Measurements from ENCODE around the gene TIMP1. TPM values are rescaled to one million over a fixed set of nuclear protein-coding genes. Genes with fewer than 3 reads are reported as not detected.

The TIMP1 gene
- polyA plus RNA-seq, 4 donors = 68.5 to 119 (median 75.9) TPM

- no peak for DNase-seq (ENCODE audit: low read depth in 4 of 4, low spot score in 2 of 4)
These were observed 50.4 kb downstream of the TIMP1 start for GRCh38 chrX:47632666-47633065.

GRCh38 chrX:47633689-47634590 lies 51.7 kb downstream of the TIMP1 start:
- DNase-seq (ENCODE audit: low read depth in 4 of 4, low spot score in 2 of 4) = no peak

GRCh38 chrX:47634871-47635575 lies 52.8 kb downstream of the TIMP1 start:
- no peak for DNase-seq (ENCODE audit: low read depth in 4 of 4, low spot score in 2 of 4)

Other genes with a start within 250 kb of the TIMP1 start
- gene ZNF157, start 211.9 kb upstream of the TIMP1 start, polyA plus RNA-seq (ENCODE audit: insufficient read length in 4 of 4) = 1 to 10 TPM in 2 of 4 donors, under 1 TPM in 2; 0.67 to 1.2 (median 0.92) TPM
- gene ZNF41, start 99.2 kb upstream of the TIMP1 start, polyA plus RNA-seq (ENCODE audit: insufficient read length in 4 of 4) = 10 to 100 TPM; 11.9 to 13.6 (median 13.0) TPM
- gene ARAF, start 21.2 kb upstream of the TIMP1 start, polyA plus RNA-seq (ENCODE audit: insufficient read length in 4 of 4) = 10 to 100 TPM; 56.7 to 73.8 (median 65.1) TPM
- 1 to 10 TPM; 5.3 to 6.5 (median 5.9) TPM for gene SYN1, start 37.4 kb downstream of the TIMP1 start, polyA plus RNA-seq (ENCODE audit: insufficient read length in 4 of 4)
- 1 to 10 TPM; 1.2 to 2.2 (median 1.7) TPM for gene CFP, start 47.5 kb downstream of the TIMP1 start, polyA plus RNA-seq (ENCODE audit: insufficient read length in 4 of 4)
- gene ELK1, start 68.1 kb downstream of the TIMP1 start, polyA plus RNA-seq (ENCODE audit: insufficient read length in 4 of 4) = 10 to 100 TPM; 25.8 to 36.8 (median 31.3) TPM
- gene UXT, start 76.7 kb downstream of the TIMP1 start, polyA plus RNA-seq (ENCODE audit: insufficient read length in 4 of 4) = 100 to 1,000 TPM; 102 to 122 (median 118) TPM

Measured in left renal cortex interstitium (tissue), 4 donors.